Brain microvascular endothelial cell (primary cell): ENCODE data around the gene KMT2C.

Experiments used
- DNase-seq: peaks from one replicate; pipeline ENCODE4 v3.0.0-alpha.2; 2020
- H3K27ac ChIP-seq: fragments of 250-450 bp; sonication (Bioruptor Pico); 2 replicates; pipeline ENCODE4 v1.5.1; 2020; ENCODE audit warnings: mild to moderate bottlenecking, moderate library complexity
- H3K27me3 ChIP-seq: fragments of 250-450 bp; sonication (Bioruptor Pico); replicated peaks from 2 replicates; pipeline ENCODE4 v1.5.1; 2020; ENCODE audit warnings: mild to moderate bottlenecking
- H3K36me3 ChIP-seq: fragments of 250-450 bp; sonication (Bioruptor Pico); replicated peaks from 2 replicates; pipeline ENCODE4 v1.5.1; 2020; ENCODE audit warnings: mild to moderate bottlenecking
- H3K4me3 ChIP-seq: 2 replicates; pipeline ENCODE4 v1.5.1; 2011; ENCODE audit warnings: low read depth, mild to moderate bottlenecking, control low read depth, low read length, moderate library complexity
- CTCF ChIP-seq: IDR thresholded peaks from 2 replicates; pipeline ENCODE4 v1.5.1; 2011; ENCODE audit warnings: low read depth, mild to moderate bottlenecking, moderate library complexity, low read length, control low read depth, inconsistent platforms; ENCODE audit errors: missing control alignments
- in situ Hi-C: cut with HindIII; loops from 2 replicates; pipeline ENCODE4 v1.10.0; 2017; ENCODE audit warnings: low sequenced_read_pairs, low pct_ligation_motif_present

The KMT2C gene

GRCh38 chr7:152126741-152127140, 309.1 kb downstream of the KMT2C start:
- in situ Hi-C loops = no loop called here
- Histone ChIP-seq H3K4me3 (no peak overlapping the region), H3K27me3 (no peaks in the 10 kb centered on the region), H3K27ac (no peak overlapping the region), H3K36me3 (peaks cover 42% of the 10 kb centered on the region)
- DNase-seq = no peak
- TF ChIP-seq CTCF = no peak

- Histone ChIP-seq H3K36me3 (peaks cover 50% of the 10 kb centered on the region), H3K27ac (no peak overlapping the region), H3K27me3 (no peaks in the 10 kb centered on the region), H3K4me3 (no peak overlapping the region)
- no peak for DNase-seq
- in situ Hi-C loops = no loop called here
- no peak for TF ChIP-seq CTCF
These were observed 313.3 kb downstream of the KMT2C start for GRCh38 chr7:152122540-152122939.

- in situ Hi-C loops = no loop called here
- TF ChIP-seq CTCF = no peak
- Histone ChIP-seq H3K27ac (no peak overlapping the region), H3K4me3 (no peak overlapping the region), H3K27me3 (no peaks in the 10 kb centered on the region), H3K36me3 (peaks cover 54% of the 10 kb centered on the region)
- no peak for DNase-seq
These were observed 314.4 kb downstream of the KMT2C start for GRCh38 chr7:152121432-152121831.

GRCh38 chr7:152120776-152121175, 315.0 kb downstream of the KMT2C start:
- no peak for DNase-seq
- no peak overlapping the region for H3K4me3 ChIP-seq
- no peak for TF ChIP-seq CTCF
- no peak overlapping the region for H3K27ac ChIP-seq
- H3K36me3 ChIP-seq = peaks cover 54% of the 10 kb centered on the region
- in situ Hi-C loops = no loop called here
- H3K27me3 ChIP-seq = no peaks in the 10 kb centered on the region

GRCh38 chr7:152120210-152120609, 315.6 kb downstream of the KMT2C start:
- Histone ChIP-seq H3K36me3 (peaks cover 54% of the 10 kb centered on the region), H3K27me3 (no peaks in the 10 kb centered on the region), H3K27ac (peak overlapping the region; percentile 15), H3K4me3 (no peak overlapping the region)
- in situ Hi-C loops = no loop called here
- no peak for TF ChIP-seq CTCF
- DNase-seq = peak; percentile 34

- Histone ChIP-seq H3K27me3 (no peaks in the 10 kb centered on the region), H3K4me3 (no peak overlapping the region), H3K36me3 (peaks cover 45% of the 10 kb centered on the region), H3K27ac (no peak overlapping the region)
- no peak for TF ChIP-seq CTCF
- DNase-seq = no peak
- in situ Hi-C loops = no loop called here
These were observed 318.4 kb downstream of the KMT2C start for GRCh38 chr7:152117356-152117755.
